Hindlimb muscle (tissue), 1 donor: ENCODE measurements around the gene ESX1. TPM values are rescaled to one million over a fixed set of nuclear protein-coding genes. Genes with fewer than 3 reads are reported as not detected.
A peak's percentile ranks its signal among the peaks of the same experiment; 100 is the strongest.
"Not testable (repeated sequence)": the region's sequence is repeated elsewhere in the genome, so short reads cannot be mapped to it uniquely, and the experiment has no call there.

Source experiments
- DNase-seq: peaks from one replicate; pipeline ENCODE4 v3.0.0-alpha.2; 2013
- polyA plus RNA-seq: library from polyadenylated mRNA; unstranded; fragments of 120-200 nt; gene quantifications from one replicate; pipeline ENCODE4 v1.2.1, GENCODE V29; 2013; ENCODE audit not compliant: insufficient read length

ESX1 gene
- polyA plus RNA-seq = not detected

- DNase-seq = no peak
These were observed at the start of gene ESX1 for GRCh38 chrX:104254442-104255115. ESX1 (minus strand) TSS chrX:104254933; CDS start chrX:104254849, 84 bp downstream.

DNA sequence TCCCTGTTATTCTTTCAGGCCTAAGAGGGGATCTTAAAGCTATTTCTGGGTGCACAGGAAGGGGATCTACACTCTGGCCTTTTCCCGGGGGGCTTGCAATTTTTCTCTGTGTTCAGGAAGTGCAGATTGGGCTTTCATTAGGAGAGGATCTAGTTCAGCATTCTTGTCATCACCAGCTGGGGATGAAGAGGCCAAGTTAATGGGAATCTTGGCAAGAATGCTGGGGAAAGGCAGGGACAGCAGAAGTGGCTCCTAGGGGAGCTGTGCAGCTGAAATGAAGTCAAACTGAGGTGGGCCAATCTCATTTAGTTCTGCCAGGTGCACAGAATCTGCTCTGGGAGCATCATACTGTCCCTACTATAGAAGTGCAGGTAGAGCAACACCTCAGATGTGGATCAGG is 40.9 kb upstream of the ESX1 start:
- DNase-seq = no peak

- DNase-seq = no peak
These were observed 34.2 kb upstream of the ESX1 start for GRCh38 chrX:104288961-104289360.

DNA sequence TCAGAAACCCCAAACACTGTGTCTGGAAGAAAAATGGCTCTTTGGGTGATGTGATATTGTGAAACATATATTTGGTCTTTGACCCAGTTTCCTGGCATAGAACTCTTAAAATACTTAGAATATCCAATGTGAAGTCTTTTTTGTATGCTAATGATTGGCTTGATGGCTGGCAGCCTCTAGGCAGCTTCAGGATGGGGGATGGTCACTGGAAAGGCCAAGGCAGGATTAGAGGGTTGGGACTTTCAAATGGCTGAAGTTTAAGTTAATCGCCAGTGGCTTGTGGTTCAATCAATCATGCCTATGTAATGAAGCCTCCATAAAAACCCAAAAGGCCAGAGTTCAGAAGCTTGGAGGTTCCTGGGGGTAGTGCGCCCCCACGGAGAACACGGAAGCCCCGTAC is 33.5 kb upstream of the ESX1 start:
- no peak for DNase-seq

- DNase-seq = no peak
These were observed 30.5 kb upstream of the ESX1 start for GRCh38 chrX:104285201-104285600.

- no peak for DNase-seq
These were observed 29.8 kb upstream of the ESX1 start for GRCh38 chrX:104284507-104284906.

DNA sequence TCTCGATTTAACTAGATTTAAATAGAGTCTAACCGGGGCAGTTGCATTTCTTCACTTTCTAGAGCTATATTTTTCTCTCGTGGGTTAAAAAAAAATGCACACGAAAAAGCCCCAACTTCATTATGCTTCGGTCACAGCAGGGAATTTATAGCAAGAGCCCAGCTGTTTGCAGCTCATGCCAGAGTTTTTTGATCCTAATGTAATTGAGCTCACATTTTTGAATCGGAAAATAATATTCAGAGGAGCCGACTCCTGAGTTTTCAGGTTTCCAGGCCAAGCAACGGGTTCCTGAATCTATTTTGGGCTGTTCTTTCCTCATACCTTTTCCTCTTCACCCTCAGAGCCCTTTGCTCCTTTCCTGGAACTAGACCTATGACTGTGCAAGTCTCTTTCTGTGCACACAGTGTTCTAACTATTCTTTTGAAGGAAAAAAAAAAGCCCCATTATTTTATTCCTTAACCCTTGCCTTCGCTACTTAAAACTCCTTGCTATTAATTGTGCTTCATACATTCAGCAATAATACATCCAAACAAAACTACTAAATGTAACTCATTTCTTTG is 27.5 kb upstream of the ESX1 start:
- DNase-seq = peak; percentile 47

- DNase-seq = no peak
These were observed 26.8 kb upstream of the ESX1 start for GRCh38 chrX:104281564-104281963.

GRCh38 chrX:104280609-104281008 is 25.9 kb upstream of the ESX1 start:
- DNase-seq = no peak

DNA sequence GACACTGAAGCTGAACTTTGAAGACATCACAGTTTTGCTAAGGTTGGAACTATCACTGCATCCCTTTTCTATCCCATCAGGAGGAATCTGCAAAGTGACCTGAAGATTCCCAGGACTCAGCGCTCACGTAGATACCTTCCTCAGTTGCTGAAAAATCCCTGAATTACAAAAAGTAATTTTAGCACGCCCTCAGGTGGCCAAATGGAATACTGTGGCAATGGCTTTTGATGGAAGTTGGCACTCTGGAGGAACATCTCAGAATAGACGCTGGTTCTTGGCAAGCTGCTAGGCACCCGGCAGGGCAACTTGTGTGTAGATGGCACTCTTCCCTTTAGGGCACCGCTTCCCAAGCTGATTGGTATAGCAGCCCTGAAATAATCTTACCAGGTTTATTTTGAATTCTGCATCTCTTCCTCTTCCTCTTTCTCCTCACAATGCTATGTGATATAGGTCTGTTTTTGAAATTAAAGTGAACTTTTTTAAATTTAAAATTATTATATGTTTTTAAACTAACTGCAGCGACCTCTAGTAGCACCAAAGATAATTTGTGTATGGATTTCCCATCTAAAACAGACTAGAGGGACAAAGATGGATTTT is 16.3 kb upstream of the ESX1 start:
- peak; percentile 47 for DNase-seq

- no peak for DNase-seq
These were observed 15.5 kb upstream of the ESX1 start for GRCh38 chrX:104270212-104270611.

- DNase-seq = no peak
These were observed 732 bp upstream of the ESX1 start for GRCh38 chrX:104255465-104255864.

- DNase-seq = no peak
These were observed 929 bp downstream of the ESX1 start for GRCh38 chrX:104253567-104254441.

DNA sequence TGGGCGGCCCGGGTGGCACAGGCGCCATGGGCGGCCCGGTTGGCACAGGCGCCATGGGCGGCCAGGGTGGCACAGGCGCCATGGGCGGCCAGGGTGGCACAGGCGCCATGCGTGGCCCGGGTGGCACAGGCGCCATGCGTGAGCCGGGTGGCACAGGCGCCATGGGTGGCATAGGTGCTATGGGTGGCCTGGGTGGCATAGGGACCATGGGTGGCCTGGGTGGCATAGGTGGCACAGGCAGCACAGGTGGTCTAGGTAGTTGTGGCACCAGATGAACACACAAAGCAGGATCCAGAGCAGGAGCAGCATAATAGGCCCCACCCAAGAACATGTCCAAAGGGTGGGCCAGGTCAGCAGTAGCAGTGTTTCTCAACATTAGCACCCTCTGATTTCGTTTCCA is 4.3 kb downstream of the ESX1 start:
- no peak for DNase-seq

- not testable (repeated sequence) for DNase-seq
These were observed 24.7 kb downstream of the ESX1 start for GRCh38 chrX:104230060-104230459.

DNA sequence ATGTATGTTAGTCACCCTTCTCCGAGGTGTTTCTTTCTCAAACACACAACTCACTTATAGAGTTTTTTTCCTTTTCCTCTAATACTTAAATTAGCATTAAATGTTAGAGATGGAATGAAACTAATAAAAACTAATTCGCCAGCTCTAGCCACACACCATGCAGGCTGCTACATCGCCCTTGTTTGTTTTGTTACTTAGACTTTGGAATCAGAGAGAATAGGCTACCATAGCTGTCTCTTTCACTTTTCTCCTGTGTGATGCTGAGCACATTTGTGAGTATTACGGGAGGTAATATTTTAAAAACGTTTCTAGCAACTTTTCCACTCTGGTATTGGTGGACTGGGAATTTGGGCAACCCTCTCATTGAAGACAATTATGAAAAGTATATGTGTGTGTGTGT is 43.5 kb downstream of the ESX1 start:
- no peak for DNase-seq

DNA sequence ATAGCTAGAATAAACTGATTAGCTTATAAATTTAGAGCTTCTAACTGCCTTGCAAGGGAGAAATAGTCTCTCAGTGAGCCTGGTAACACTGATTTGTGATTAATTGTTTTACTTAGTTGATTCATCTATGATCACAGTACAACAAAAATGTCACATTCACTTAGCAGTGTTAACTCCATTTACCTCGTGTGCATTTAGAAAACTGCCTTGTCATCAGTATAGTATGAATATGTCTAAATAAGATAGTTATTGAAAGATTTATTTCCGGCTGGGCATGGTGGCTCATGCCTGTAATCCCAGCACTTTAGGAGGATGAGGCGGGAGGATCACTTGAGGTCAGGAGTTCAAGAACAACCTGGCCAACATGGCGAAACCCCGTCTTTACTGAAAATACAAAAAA is 49.2 kb downstream of the ESX1 start:
- DNase-seq = no peak

Other genes starting within 250 kb of the ESX1 start
- not detected for gene H2BW1, start 241.2 kb downstream of the ESX1 start, polyA plus RNA-seq
- gene H2BW2, start 215.0 kb downstream of the ESX1 start, polyA plus RNA-seq = 0.62 TPM
- 5.0 TPM for gene TMSB15C, start 178.7 kb downstream of the ESX1 start, polyA plus RNA-seq
- gene ZCCHC18, start 142.4 kb downstream of the ESX1 start, polyA plus RNA-seq = 1.5 TPM
- gene SLC25A53, start 97.9 kb downstream of the ESX1 start, polyA plus RNA-seq = 6.5 TPM
- gene FAM199X, start 88.5 kb downstream of the ESX1 start, polyA plus RNA-seq = 14.8 TPM